B cell (primary cell): ENCODE measurements around the gene IQCM.

Experiments
- CTCF ChIP-seq: fragments of 200-600 bp; IDR thresholded peaks from one replicate; pipeline ENCODE4 v1.8.0; 2022; ENCODE audit warnings: antibody characterized with exemption, mild to moderate bottlenecking
- EZH2 ChIP-seq: IDR thresholded peaks from 2 replicates; pipeline ENCODE4 v1.6.1; 2012; ENCODE audit warnings: borderline replicate concordance, low read depth, mild to moderate bottlenecking, moderate library complexity, low read length; ENCODE audit not compliant: insufficient read depth, poor library complexity, severe bottlenecking

- TF ChIP-seq CTCF (no peak), EZH2 (no peak)
Measured at GRCh38 chr4:149684516-149684915, 131.1 kb downstream of the IQCM start.
